ENCODE results near the gene ZNF544. TPM values are rescaled to one million over a fixed set of nuclear protein-coding genes. Genes with fewer than 3 reads are reported as not detected.
A peak's percentile ranks its signal among the peaks of the same experiment; 100 is the strongest.

Gene ZNF544
- total RNA-seq, result 52.9 and 55.5 TPM in 2 replicates

- Mint-ChIP-seq H3K36me3 (ENCODE audit: low read depth) (peaks cover 57% of the 10 kb centered on the region), H3K4me3 (peak within 1 kb of the TSS; percentile 95), H3K27me3 (no peaks in the 10 kb centered on the region), H3K4me1 (peaks cover 26% of the 10 kb centered on the region), H3K27ac (peak within 1 kb of the TSS; percentile 95), H3K9me3 (peaks cover 31% of the 10 kb centered on the region)
- DNase-seq, result peak; percentile 89
- intact Hi-C loops (cut with micrococcal nuclease), result loop anchor here (1.0 to 2.0 kb wide), 3 partner anchors 45 to 77 kb away; partner anchors contain the start of genes ERVK3-1, ZNF274 and ZNF8
Measured at GRCh38 chr19:58228585-58229254, at the start of gene ZNF544. Gene ZNF544, plus strand, starts transcription at chr19:58228914. Its CDS starts 15,110 bp downstream, at chr19:58244024.

GRCh38 chr19:58181902-58182576, 46.7 kb upstream of the ZNF544 start:
- Mint-ChIP-seq H3K36me3 (ENCODE audit: low read depth) (peaks cover 51% of the 10 kb centered on the region), H3K4me3 (peak overlapping the region; percentile 97), H3K27me3 (no peaks in the 10 kb centered on the region), H3K9me3 (peaks cover 6% of the 10 kb centered on the region), H3K27ac (peak overlapping the region; percentile 96), H3K4me1 (peaks cover 13% of the 10 kb centered on the region)
- intact Hi-C loops (cut with micrococcal nuclease), result loop anchor here (1.0 to 10.0 kb wide), 4 partner anchors 199 to 771 kb away; partner anchors contain the start of genes ZBTB45, ZNF17, ZNF552 and ZNF837
- peak; percentile 86 for DNase-seq

GRCh38 chr19:58182577-58182988, 46.1 kb upstream of the ZNF544 start:
- H3K4me1 Mint-ChIP-seq, result peaks cover 13% of the 10 kb centered on the region
- H3K27ac Mint-ChIP-seq, result peak overlapping the region; percentile 96
- H3K27me3 Mint-ChIP-seq, result no peaks in the 10 kb centered on the region
- intact Hi-C loops (cut with micrococcal nuclease), result loop anchor here (1.0 to 10.0 kb wide), 4 partner anchors 198 to 771 kb away; partner anchors contain the start of genes ZBTB45, ZNF17, ZNF552 and ZNF837
- no peak for DNase-seq
- H3K4me3 Mint-ChIP-seq, result peak overlapping the region; percentile 97
- peaks cover under 1% of the 10 kb centered on the region for H3K9me3 Mint-ChIP-seq
- H3K36me3 Mint-ChIP-seq (ENCODE audit: low read depth), result peaks cover 54% of the 10 kb centered on the region

GRCh38 chr19:58182989-58183816, 45.5 kb upstream of the ZNF544 start, which contains the start of gene ZNF274:
Gene ZNF274, plus strand, starts transcription at chr19:58183061. Its CDS starts 905 bp downstream, at chr19:58183966.
- intact Hi-C loops (cut with micrococcal nuclease), result loop anchor here (1.0 to 10.0 kb wide), 7 partner anchors 45 to 772 kb away; partner anchors contain the start of genes ERVK3-1, ZBTB45, ZNF17 and ZNF544
- DNase-seq, result peak; percentile 98
- Mint-ChIP-seq H3K4me1 (peaks cover 13% of the 10 kb centered on the region), H3K27me3 (no peaks in the 10 kb centered on the region), H3K4me3 (peak within 1 kb of the TSS; percentile 97), H3K9me3 (no peaks in the 10 kb centered on the region), H3K27ac (peak within 1 kb of the TSS; percentile 96), H3K36me3 (ENCODE audit: low read depth) (peaks cover 60% of the 10 kb centered on the region)

- Mint-ChIP-seq H3K4me1 (peaks cover 13% of the 10 kb centered on the region), H3K9me3 (no peaks in the 10 kb centered on the region)
- intact Hi-C loops (cut with micrococcal nuclease), result loop anchor here (1.0 to 10.0 kb wide), 6 partner anchors 44 to 369 kb away; partner anchors contain the start of genes ERVK3-1, ZBTB45, ZNF544 and ZNF552
Measured at GRCh38 chr19:58183817-58184215, 44.9 kb upstream of the ZNF544 start.

GRCh38 chr19:58196901-58197616, 31.7 kb upstream of the ZNF544 start:
- H3K4me1 Mint-ChIP-seq, result no peaks in the 10 kb centered on the region
- H3K9me3 Mint-ChIP-seq, result peaks cover 47% of the 10 kb centered on the region
- peaks cover 91% of the 10 kb centered on the region for H3K36me3 Mint-ChIP-seq (ENCODE audit: low read depth)
- intact Hi-C loops (cut with micrococcal nuclease), result no loop called here
- no peak for DNase-seq
- H3K27ac Mint-ChIP-seq, result no peak overlapping the region
- no peaks in the 10 kb centered on the region for H3K27me3 Mint-ChIP-seq
- H3K4me3 Mint-ChIP-seq, result no peak overlapping the region

More at GRCh38 chr19:58183817-58184215, 44.9 kb upstream of the ZNF544 start:
- no peak for DNase-seq
- Mint-ChIP-seq H3K36me3 (ENCODE audit: low read depth) (peaks cover 64% of the 10 kb centered on the region), H3K27me3 (no peaks in the 10 kb centered on the region), H3K4me3 (peak overlapping the region; percentile 97), H3K27ac (peak overlapping the region; percentile 96)

- Mint-ChIP-seq H3K4me1 (no peaks in the 10 kb centered on the region), H3K4me3 (no peak overlapping the region), H3K36me3 (ENCODE audit: low read depth) (peaks cover 92% of the 10 kb centered on the region), H3K27me3 (no peaks in the 10 kb centered on the region), H3K27ac (no peak overlapping the region), H3K9me3 (peaks cover 60% of the 10 kb centered on the region)
- intact Hi-C loops (cut with micrococcal nuclease), result no loop called here
- DNase-seq, result no peak
Measured at GRCh38 chr19:58203814-58204475, 24.8 kb upstream of the ZNF544 start.

GRCh38 chr19:58204566-58204965, 24.1 kb upstream of the ZNF544 start:
- Mint-ChIP-seq H3K27me3 (no peaks in the 10 kb centered on the region), H3K9me3 (peaks cover 64% of the 10 kb centered on the region)

GRCh38 chr19:58209577-58209976, 19.1 kb upstream of the ZNF544 start:
- Mint-ChIP-seq H3K27ac (no peak overlapping the region), H3K9me3 (peaks cover 78% of the 10 kb centered on the region), H3K36me3 (ENCODE audit: low read depth) (peaks cover 97% of the 10 kb centered on the region), H3K4me1 (no peaks in the 10 kb centered on the region), H3K4me3 (no peak overlapping the region), H3K27me3 (no peaks in the 10 kb centered on the region)
- DNase-seq, result no peak
- intact Hi-C loops (cut with micrococcal nuclease), result no loop called here

More at GRCh38 chr19:58204566-58204965, 24.1 kb upstream of the ZNF544 start:
- no peak overlapping the region for H3K27ac Mint-ChIP-seq
- peaks cover 95% of the 10 kb centered on the region for H3K36me3 Mint-ChIP-seq (ENCODE audit: low read depth)
- DNase-seq, result no peak
- intact Hi-C loops (cut with micrococcal nuclease), result no loop called here
- no peak overlapping the region for H3K4me3 Mint-ChIP-seq
- H3K4me1 Mint-ChIP-seq, result no peaks in the 10 kb centered on the region

GRCh38 chr19:58212336-58213074, 16.2 kb upstream of the ZNF544 start:
- Mint-ChIP-seq H3K36me3 (ENCODE audit: low read depth) (peaks cover 74% of the 10 kb centered on the region), H3K9me3 (peaks cover 63% of the 10 kb centered on the region), H3K4me1 (no peaks in the 10 kb centered on the region), H3K27ac (no peak overlapping the region), H3K4me3 (no peak overlapping the region), H3K27me3 (no peaks in the 10 kb centered on the region)
- intact Hi-C loops (cut with micrococcal nuclease), result no loop called here
- no peak for DNase-seq

GRCh38 chr19:58213075-58213369, 15.7 kb upstream of the ZNF544 start:
- H3K4me3 Mint-ChIP-seq, result no peak overlapping the region
- no peaks in the 10 kb centered on the region for H3K4me1 Mint-ChIP-seq
- peaks cover 68% of the 10 kb centered on the region for H3K36me3 Mint-ChIP-seq (ENCODE audit: low read depth)
- H3K9me3 Mint-ChIP-seq, result peaks cover 61% of the 10 kb centered on the region
- H3K27ac Mint-ChIP-seq, result no peak overlapping the region
- H3K27me3 Mint-ChIP-seq, result no peaks in the 10 kb centered on the region
- intact Hi-C loops (cut with micrococcal nuclease), result no loop called here
- DNase-seq, result no peak

GRCh38 chr19:58217069-58217481, 11.6 kb upstream of the ZNF544 start:
- Mint-ChIP-seq H3K27ac (no peak overlapping the region), H3K36me3 (ENCODE audit: low read depth) (peaks cover 28% of the 10 kb centered on the region), H3K4me1 (peaks cover 3% of the 10 kb centered on the region), H3K4me3 (no peak overlapping the region), H3K9me3 (peaks cover 40% of the 10 kb centered on the region), H3K27me3 (no peaks in the 10 kb centered on the region)
- intact Hi-C loops (cut with micrococcal nuclease), result no loop called here
- DNase-seq, result no peak

Measured in activated CD4-positive, alpha-beta T cell treated with anti-CD3 and anti-CD28 coated beads, Interleukin-2, amount 10 ng/mL, durations not matched to agents 24 days and 14 days (primary cell).